BJ (cell line): ENCODE measurements around the gene MOBP. TPM values are rescaled to one million over a fixed set of nuclear protein-coding genes. Genes with fewer than 3 reads are reported as not detected.

Experiments used
- CTCF ChIA-PET: fragments of 350-600 bp; formaldehyde crosslinking; extraction: SDS; loops from one replicate; lab custom pipeline; 2021; ENCODE audit warnings: antibody characterized with exemption, inconsistent platforms; lab: Yijun Ruan, JAX
- POLR2A ChIA-PET: fragments of 300-600 bp; sonication (Branson Sonifier 250); formaldehyde crosslinking; extraction: SDS; loops from one replicate; lab custom pipeline; 2021; ENCODE audit warnings: antibody characterized with exemption; lab: Charles Lee
- DNase-seq: peaks from one replicate; pipeline ENCODE4 v3.0.0-alpha.2; 2011; ENCODE audit warnings: low read depth
- H3K27me3 ChIP-seq: 2 replicates; pipeline ENCODE4 v1.6.0; 2011; ENCODE audit warnings: low read length; ENCODE audit not compliant: control insufficient read depth, insufficient read depth
- H3K36me3 ChIP-seq: 2 replicates; pipeline ENCODE4 v1.5.1; 2011; ENCODE audit warnings: low read length; ENCODE audit not compliant: control insufficient read depth, insufficient read depth
- H3K4me3 ChIP-seq: 2 replicates; pipeline ENCODE4 v1.5.1; 2011; ENCODE audit warnings: low read depth, mild to moderate bottlenecking, control low read depth, low read length
- polyA plus RNA-seq: library from polyadenylated mRNA; depleted of rRNA; stranded (reverse); fragments of >200 nt; gene quantifications from 2 replicates; pipeline ENCODE4 v1.2.3, GENCODE V29; 2011
- TF ChIP-seq, protein P1 (sequence below): IDR thresholded peaks from 2 replicates; pipeline ENCODE4 v1.5.1; 2011; ENCODE audit warnings: low read depth, mild to moderate bottlenecking, control low read depth, inconsistent platforms, low read length, moderate library complexity; ENCODE audit not compliant: insufficient read depth

The MOBP gene
- polyA plus RNA-seq, 1 experiment, result not detected

DNA sequence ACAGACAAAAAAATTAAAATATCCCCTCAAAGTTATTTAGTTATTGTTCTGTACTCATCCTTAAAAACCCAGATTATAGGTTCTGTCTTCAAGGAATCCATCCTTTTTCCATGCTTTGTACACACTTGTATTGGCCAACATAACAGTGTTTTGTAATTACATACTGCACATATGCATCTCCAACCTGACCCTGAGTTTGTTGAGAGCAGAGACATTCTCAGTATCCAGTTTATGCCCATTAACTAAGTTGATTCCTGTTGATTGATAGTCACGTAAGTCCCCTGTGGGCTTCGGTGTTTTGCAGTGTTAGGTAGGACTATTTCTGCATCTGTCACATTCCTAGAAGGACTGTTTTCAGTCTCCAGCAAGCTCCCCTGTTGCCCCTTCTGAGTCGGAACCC lies 33.6 kb downstream of the MOBP start:
- DNase-seq, result no peak
- Histone ChIP-seq H3K36me3 (no peaks in the 10 kb centered on the region), H3K4me3 (no peak overlapping the region), H3K27me3 (peaks cover 22% of the 10 kb centered on the region)
- ChIA-PET POLR2A (no interaction called here), CTCF (interaction anchor here (0.8 to 5.1 kb wide), 2 partner anchors 8 to 53 kb away, joined by 3 to 75 read pairs; no protein-coding TSS in a partner anchor)
- TF ChIP-seq, protein P1, sequence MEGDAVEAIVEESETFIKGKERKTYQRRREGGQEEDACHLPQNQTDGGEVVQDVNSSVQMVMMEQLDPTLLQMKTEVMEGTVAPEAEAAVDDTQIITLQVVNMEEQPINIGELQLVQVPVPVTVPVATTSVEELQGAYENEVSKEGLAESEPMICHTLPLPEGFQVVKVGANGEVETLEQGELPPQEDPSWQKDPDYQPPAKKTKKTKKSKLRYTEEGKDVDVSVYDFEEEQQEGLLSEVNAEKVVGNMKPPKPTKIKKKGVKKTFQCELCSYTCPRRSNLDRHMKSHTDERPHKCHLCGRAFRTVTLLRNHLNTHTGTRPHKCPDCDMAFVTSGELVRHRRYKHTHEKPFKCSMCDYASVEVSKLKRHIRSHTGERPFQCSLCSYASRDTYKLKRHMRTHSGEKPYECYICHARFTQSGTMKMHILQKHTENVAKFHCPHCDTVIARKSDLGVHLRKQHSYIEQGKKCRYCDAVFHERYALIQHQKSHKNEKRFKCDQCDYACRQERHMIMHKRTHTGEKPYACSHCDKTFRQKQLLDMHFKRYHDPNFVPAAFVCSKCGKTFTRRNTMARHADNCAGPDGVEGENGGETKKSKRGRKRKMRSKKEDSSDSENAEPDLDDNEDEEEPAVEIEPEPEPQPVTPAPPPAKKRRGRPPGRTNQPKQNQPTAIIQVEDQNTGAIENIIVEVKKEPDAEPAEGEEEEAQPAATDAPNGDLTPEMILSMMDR, result no peak

DNA sequence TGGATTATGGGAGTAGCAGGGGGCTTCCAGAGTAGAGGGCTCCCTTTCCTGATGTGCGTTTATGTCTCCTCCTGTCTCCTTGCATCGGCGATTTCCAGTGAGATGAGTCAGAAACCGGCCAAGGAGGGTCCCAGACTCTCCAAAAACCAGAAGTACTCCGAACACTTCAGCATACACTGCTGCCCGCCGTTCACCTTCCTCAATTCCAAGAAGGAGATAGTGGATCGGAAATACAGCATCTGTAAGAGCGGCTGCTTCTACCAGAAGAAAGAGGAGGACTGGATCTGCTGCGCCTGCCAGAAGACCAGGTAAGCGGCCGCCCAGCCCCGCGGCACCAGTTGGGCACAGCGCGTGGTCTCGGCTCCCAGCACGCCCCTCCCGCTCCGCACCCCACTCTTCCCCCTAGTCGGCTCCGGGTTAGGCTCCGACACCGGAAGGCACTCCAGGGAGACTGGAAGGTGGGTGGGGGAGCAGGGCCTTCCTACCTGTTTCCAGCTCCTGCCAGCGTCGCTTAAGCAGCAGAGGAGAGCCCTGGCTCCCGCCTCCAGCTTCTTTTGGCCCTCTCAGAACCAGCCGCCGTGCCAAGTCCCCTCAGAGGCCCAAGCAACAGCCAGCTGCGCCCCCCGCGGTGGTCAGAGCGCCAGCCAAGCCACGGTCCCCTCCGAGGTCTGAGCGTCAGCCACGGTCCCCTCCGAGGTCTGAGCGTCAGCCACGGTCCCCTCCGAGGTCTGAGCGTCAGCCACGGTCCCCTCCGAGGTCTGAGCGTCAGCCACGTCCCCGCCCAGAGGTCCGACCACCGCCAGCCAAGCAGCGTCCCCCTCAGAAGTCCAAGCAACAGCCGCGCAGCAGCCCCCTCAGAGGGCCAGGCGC lies 34.7 kb downstream of the MOBP start:
- POLR2A ChIA-PET, result no interaction called here
- CTCF ChIA-PET, result interaction anchor here (0.8 kb wide), 1 partner anchor 9 kb away, joined by 3 read pairs; no protein-coding TSS in a partner anchor
- Histone ChIP-seq H3K36me3 (no peaks in the 10 kb centered on the region), H3K4me3 (no peak overlapping the region), H3K27me3 (peaks cover 22% of the 10 kb centered on the region)
- TF ChIP-seq, protein P1, result no peak
- DNase-seq, result no peak

DNA sequence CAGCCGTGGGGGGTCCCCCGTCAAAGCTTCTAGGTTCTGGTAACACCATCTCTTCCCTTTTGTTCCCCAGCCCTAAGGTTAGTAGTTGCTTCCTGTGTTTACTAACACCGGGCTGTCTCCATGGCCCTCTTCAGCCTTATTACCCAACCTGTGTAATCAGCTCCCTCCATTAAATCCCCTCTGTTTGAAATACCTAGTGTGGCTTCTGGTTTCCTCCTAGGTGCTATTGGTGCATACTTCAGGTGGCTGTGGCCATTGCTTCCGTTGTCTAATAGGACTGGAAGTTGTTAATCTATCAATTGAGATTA lies 35.3 kb downstream of the MOBP start:
- H3K27me3 ChIP-seq, result peaks cover 22% of the 10 kb centered on the region
- POLR2A ChIA-PET, result no interaction called here
- CTCF ChIA-PET, result no interaction called here
- TF ChIP-seq, protein P1, result no peak
- DNase-seq, result no peak
- no peak overlapping the region for H3K4me3 ChIP-seq
- no peaks in the 10 kb centered on the region for H3K36me3 ChIP-seq

DNA sequence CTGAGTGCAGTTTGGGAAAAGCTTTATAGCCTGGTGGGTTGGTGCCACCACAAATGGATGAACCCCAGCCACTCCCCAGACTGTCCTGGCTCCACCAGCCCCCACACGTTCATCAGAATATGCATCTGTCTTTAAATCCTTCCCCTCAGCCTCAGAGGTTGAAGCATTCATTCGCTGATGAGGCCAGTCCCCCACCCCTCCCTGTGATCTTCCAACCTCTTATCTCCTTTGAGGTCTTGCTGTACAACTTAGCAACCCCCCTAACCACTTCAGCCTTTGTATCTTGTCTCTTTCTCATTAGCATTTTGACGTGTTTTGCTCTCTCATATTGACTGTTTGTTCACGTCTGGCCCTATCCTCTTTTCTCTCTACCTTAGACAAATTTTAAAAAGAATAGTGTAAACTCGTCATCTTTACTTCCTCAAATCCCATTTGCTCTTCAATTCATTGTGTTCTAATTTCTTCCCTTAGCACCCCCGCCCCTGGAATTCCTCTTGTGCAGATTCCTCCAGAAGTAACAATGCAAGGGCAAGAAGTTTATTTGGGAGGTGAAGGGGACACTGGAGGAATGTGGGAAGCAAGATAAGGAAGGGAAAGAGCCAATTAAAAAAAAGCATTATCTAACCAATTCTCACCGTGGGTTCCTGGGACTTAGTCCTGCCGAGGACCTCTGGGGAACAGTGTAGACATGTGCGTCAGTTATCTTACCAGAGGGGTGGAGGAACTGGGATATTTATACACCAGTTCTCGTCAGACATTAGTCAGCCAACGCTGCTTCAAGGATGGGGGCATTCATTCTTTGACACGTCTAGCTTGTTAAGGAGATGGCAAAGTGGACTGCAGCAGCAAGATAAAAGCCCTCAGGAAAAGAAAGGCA lies 38.6 kb downstream of the MOBP start:
- TF ChIP-seq, protein P1, result no peak
- no peak for DNase-seq
- H3K27me3 ChIP-seq, result peaks cover 14% of the 10 kb centered on the region
- no peaks in the 10 kb centered on the region for H3K36me3 ChIP-seq
- H3K4me3 ChIP-seq, result no peak overlapping the region
- ChIA-PET CTCF (interaction anchor here (0.6 to 2.4 kb wide), 4 partner anchors 15 to 62 kb away, joined by 3 to 5 read pairs (median 4); no protein-coding TSS in a partner anchor), POLR2A (no interaction called here)

DNA sequence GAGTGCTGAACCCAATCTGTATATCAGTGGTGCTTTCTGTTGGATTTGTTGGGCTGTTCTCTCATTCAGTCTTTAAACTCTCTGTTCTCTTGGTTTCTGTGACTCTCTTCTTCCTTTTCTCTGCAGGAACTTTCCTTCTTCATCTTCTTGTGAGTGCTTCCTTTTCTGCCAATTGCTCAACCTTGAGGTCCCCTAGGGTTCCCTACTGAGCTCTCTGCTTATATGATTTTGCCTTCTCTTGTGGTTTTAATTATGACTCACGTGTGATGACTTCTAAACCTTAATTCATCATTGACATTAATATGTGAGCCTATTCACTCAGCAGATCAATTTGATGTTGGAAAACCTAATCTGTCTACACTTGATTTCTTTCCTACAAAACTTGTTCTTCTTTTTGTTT lies 39.4 kb downstream of the MOBP start:
- no peaks in the 10 kb centered on the region for H3K36me3 ChIP-seq
- H3K27me3 ChIP-seq, result peaks cover 10% of the 10 kb centered on the region
- POLR2A ChIA-PET, result no interaction called here
- CTCF ChIA-PET, result interaction anchor here (1.5 kb wide), 2 partner anchors 8 to 21 kb away, joined by 4 to 6 read pairs; no protein-coding TSS in a partner anchor
- no peak overlapping the region for H3K4me3 ChIP-seq
- no peak for DNase-seq
- TF ChIP-seq, protein P1, result no peak
